NCI-H345 treated with DMSO at 0.1 percent for 48 hours (cell line): ENCODE results near the gene RBM33.

Experiments used
- DNase-seq: peaks from one replicate; lab custom pipeline; 2025; ENCODE audit not compliant: unreplicated experiment; lab: John Stamatoyannopoulos, UW

RBM33 gene

DNA sequence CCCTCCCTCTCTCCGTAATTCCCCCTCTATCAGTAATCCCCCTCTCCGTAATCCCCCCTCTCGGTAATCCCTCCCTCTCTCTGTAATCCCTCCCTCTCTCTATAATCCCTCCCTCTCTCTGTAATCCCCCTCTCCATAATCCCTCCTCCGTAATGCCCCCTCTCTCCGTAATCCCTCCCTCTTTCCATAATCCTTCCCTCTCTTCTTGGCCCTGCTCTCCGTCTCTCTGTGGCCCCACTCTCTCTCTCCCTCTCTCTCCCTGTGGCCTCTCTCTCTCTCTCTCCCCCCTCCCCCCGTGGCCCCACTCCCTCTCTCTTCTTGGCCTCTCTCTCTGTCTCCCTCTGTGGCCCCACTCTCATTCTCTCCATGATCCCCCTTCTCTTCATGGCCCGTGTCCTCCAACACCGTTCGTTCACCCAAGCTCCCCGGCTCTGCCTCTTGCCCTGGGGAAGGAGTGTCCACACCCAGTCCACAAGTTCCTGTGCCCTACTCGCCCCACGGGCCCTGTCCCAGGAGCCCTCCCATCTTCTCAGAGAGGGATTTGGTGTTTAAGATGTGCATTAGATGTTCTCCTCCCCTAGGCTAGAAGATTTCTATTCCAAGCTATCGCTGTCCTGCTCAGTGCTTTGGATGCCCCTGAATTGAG, 148.0 kb downstream of the RBM33 start:
- no peak for DNase-seq

DNA sequence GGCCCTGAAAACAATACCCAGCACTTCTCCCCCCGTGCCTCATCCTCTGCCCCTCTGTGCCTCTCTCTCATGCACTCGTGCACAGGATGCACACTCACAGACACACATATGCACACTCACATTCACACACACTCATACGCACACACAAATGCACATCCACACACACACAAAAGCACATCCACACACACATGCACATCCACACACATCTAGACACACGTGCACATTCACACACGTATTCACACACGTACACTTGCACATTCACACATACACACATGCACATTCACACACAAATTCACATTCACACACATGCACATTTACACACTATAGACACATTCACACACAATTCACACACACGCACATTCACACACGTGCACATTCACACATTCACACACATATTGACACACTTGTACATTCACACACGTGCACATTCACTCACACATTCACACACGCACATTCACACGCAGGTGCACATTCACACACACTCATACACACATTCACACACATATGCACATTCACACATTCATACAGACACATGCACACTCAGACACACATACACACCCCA, 148.6 kb downstream of the RBM33 start:
- DNase-seq = no peak

DNA sequence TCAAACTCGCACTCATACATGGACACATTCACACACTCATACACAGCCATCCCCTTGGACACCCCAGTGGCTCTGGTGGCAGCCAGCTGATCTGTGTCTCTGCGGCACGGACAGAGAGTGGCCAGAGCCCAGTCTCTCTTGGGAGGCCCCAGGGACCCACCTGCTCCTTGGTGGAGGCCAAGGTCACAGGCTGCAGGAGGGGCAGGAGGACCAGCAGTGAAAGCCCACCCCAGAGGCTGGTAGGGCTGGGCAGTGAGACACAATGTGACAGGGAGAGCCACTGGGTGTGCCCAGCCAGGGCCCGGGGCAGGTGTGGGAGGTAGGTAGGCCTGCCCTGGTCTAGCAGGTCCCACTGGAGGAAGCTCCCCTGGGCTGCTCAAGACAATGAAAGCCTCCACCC, 149.3 kb downstream of the RBM33 start:
- DNase-seq = no peak

DNA sequence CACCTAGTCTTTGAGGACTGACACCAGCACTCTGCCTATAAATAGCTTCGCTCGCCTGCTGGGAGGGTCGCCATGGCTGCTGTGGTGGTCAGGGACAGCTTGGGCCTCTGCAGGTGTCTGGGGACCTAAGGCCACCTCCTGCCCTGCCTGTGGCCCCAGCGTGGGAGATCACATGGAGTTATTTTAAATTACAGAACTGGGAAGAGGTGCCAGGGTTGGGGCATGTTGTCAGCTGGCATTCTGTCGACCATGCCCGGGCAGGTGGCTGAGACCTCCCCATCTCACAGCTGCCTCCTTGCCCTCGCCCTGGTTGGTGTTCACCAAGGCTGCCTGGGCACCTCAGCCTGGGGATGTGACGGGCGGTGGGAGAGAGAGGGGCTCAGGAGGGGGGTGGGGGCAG, 149.7 kb downstream of the RBM33 start:
- DNase-seq = no peak

DNA sequence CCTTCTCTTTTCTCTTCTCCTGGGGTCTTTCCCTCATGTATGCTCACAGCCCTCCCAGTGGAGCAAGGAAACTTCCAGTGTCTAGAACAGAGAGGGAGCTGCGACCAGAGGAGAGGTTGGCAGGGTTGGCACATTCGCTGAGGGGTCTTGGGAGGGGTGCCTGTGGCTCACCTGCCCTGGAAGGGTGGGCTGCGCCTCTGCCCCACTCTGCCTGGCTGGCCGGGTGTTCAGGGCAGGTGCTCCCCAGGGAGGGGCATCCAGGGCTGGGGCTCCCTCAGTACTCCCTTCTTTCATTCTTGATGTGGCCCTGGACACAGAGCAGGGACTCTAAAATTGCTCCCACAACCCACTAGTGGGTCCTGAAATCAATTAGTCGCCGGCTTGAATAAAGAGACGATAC, 150.9 kb downstream of the RBM33 start:
- no peak for DNase-seq

DNA sequence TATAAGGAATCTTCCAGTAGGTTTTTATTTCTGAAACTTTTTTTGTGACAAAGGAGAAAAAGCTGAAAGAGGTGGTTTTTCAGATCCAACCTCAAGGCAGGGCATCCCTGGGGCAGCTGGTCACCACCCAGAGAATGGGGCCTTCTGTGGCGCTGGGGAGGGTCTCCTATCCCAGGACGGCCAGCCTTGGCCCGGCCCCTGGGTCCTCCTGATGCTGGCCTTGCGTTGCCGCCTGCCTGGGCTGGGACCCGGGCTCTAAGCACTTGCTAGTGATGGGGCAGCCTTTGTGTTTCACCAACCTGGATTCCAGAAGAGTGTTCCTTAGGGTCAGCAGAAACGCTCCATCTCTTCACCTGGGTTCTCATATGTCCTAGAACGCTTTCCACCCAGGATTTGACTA, 151.5 kb downstream of the RBM33 start:
- no peak for DNase-seq

DNA sequence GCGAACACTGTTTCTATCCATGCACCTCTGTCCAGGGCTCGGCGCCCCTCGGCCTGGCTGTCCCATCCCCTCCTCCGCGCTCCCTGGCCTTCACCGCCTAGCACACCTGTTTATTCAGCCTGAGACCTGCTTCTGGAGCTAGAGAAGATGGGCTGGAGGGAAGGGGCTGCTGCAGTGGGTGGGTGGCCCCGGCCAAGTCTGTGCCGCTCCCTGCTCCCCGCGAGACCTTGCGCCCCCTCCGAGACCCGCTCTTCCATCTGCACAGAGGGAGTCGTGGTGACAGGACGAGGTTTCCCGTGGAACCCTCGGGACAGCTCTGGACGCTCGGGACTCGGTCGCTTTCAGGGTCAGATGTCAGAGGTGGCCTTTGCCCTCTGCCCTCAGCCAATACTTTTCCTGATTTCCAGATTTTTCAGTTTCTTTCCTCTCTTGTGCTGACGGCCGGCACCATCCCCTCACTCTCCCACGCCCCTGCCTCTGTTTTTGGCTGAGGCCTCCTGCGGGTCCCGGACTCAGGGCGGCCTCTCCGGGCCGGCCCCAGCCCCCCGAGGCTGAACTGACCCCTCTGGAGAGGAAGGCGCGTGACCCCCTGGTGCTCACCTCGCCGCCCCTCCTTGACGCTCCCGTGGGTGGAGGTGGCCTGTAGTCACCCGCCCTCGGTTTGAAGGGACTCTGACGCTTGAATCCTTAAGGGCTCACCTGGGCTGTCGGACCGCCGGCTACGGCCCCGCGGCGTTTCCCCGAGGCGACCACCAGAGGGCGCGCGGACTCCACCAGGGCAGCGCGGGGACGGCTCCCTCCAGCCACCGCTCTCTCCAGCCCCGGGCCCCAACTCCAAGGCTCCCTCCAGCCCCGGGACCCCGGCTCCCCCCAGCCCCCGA, 152.2 kb downstream of the RBM33 start:
- peak; percentile 18 for DNase-seq

DNA sequence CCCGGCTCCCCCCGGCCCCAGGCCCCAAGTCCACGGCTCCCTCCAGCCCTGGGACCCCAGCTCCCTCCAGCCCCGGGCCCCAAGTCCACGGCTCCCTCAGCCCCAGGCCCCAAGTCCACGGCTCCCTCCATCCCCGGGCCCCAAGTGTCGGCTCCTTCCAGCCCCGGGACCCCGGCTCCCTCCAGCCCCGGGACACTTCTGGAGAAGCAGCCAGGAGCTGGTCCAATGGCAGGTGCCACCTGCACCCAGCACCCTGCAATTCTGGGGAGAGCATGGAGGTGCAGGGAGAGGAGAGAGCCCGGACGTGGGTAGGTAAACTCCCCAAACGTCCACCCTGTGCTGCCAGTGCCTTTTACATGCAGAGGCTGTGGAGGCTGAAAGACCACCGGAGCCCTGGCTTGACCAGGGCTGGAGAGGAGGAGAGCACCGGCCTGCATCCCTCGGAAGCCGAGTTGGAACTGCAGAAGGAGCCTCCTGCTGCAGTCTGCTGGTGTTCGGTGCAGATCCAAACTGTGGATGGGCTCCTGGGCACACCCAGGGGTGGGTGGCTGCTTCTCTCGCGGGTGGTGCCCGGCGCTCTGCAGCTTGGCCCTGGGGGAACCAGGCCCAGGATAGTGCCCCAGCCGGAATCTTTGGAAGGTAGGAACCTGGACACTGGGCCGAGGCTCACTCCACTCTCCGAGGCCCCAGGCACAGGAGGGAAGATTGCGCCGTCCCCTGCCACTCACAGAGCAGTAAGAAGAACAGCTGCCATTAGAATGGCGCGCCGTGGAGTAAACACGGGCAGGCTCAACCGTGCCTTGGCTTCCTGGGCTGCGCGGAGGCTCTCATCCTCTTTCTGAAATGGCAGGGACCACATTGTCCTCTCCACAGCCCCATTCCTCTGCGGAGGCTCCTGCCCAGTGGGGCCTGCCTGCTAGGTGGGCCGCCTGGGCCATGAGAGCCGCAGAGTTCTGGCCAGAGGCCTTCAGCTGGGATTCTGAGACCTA, 153.1 kb downstream of the RBM33 start:
- no peak for DNase-seq

DNA sequence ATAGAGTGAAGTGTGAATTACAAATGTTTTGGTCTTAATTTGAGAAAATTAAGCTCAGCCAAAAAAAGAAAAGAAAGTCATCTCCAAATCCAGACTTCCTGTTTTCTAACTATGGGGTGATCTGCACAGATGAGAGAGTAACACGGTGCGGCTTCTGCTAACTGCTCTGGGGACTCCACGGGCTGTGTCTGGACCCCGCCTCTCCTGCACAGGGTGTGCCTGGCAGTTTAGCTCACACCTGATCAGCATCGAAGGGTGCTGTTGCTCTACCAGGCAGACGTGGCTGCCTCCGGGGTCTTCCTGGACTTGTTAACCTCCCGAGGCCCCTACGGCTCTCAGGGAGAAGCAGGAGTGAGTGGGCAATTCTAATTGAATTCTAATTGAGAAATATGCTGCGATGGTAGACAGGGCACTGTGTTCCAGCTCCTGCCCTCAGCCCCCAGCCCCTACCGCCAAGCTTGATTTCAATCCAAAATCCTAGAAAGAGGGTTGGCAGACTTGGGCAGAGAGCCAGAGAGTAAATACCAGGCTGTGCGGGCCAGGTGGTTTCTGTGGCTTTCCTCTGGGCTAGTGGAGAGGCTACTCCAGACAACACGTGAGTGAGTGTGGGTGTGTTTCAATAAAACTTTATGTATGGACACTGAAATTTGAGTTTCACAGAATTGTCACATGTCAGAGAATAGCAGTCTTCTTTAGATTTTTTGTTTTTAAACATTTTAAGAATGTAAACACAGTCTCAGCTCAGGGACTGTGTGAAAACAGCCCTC, 154.4 kb downstream of the RBM33 start:
- peak; percentile 55 for DNase-seq

DNA sequence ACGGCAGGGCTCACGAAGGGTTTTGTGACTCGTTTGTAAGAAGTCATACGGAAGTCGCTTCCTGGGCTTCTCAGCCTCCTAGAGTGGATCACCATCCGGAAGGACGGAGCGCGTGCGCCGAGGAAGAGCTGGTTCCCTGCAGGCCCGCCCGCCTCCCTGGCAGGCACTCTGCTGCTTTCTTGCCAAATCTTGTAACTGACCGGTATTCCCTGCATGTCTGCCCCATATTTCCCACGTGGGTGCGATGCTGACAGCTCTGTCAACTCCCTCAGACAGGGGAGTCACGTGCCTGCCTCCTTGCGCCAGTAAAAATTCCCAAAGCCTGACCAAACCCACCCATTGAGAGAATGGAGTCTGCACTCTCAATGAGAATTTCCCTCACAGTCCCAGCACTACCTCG, 155.1 kb downstream of the RBM33 start:
- DNase-seq = no peak

DNA sequence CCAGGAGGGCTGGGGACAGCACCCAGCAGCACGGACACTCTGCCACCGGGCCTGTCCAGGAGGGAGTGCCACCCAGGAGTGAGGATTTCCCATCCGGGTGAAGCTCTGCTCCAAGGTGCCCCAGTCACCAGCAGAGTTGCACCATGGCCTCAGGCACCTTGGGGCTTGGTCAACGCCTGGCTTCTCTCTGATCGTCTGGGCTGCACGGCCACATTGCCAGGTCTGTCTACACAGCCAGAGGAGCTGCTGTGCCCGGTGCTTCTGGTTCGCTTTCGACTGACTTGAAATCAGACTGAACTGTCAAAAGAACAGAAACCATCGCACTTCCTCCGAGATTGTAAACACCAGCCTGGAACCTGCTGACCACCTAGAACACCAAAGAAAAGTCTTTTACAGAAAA, 155.8 kb downstream of the RBM33 start:
- DNase-seq = no peak

DNA sequence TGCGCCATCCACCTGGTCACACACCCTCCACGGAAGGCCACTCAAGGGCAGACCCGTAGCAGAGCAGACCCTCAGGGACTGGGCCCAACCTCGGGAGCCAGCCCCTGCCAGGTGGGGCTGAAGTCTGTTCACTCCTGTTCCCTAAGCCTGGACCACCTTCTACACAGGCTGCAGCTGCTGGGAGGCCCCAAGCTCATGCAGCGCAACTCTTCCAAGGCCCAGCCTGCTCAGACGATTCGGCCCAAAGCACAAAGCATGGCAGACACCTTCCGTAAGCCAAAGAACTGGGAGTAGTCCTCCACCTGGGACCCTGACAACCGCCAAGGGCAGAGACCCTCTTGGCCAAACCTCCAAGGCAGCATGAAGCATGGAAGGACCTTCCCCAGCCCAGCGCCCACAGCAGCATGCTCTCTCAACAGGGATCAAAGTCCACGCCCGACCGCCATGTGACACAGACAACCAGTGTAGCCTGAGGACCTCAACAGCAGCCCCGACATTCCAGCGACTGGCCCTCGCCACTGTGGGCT, 156.3 kb downstream of the RBM33 start:
- DNase-seq = no peak

DNA sequence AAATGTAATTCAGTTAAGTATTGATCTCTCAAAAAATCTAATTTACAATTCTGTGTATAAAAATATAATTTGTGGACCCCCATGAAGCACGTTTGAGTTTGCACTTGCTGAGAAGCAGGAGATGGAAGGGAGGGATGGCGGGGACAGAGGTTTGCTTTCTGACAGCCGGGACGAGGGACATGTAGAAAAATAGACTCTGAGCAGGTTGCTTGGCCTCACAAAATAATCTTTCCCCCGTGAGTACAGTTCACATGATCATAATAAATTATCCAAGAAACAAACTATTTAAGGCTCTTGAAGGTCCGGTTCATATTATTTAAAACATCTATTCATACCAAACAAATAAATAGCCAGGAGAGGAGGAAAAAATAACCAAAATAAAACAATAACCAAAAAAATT, 157.8 kb downstream of the RBM33 start:
- no peak for DNase-seq

DNA sequence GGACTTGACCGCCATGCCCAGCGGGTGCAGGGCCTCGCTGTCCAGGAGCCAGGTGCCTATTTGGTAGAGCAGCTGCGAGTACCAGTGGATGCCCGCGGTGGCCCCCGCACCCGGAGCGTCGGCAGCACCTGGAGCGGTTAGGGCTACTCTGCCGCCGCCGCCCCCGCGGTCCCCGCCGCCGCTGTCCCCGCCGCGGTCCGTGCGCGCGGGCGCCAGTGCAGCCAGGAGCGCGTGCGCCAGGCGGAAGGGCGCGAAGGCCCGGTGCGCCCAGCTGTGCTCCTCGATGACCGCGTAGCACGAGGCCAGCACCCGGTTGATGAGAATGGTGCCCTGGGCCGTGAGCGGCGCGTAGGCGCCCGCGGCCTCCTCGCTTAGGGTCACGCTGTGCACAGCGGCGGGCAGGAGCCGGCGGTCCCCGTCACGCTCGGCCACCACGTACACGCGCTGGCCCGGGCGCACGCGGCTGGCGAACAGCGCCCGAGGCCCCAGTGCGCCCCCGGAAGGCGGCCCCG, 158.5 kb downstream of the RBM33 start:
- no peak for DNase-seq

DNA sequence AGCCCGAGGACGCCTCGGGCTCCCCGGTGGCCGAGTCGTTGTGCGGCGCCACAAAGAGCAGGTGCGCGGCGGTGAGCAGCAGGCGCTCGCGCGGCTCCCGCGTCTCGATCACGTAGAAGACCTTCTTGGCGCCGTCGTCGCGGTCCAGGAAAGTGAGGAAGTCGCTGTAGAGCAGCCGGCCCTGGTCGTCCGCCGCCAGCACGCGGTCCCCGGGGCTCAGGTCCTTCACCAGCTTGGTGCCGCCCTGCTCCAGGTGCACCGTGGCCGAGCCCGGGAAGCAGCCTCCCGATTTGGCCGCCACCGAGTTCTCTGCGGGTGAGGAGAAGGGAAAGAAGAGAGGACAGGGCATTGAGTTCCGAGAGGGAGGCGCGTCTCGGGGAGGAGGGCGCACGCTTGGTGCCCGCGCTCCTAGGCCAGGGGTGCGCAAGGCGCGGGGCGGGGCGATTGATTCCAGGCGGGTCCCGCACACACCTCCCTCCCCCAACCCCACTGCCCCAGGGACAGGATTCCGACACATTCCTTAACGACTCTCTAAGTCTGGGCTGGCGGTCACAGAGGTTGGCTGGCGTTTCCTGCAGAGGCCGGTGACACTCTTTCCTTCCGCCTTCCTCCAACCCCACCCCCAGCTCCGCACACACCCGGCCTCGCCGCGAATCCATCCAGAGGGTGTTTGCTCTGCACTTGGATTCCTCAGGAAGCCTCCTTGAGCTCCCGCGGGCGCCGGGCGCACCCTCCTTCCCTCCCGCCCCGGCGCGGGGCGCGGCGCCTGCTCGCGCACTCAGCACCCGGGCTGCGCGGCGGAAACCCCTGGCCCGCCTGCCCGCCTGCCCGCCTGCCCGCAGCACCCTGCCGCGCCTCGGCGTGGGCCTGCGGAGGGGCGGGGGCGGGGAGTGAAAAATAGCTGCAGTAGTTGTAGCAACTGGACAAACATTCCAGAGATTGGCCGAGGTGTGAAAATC, 159.2 kb downstream of the RBM33 start:
- DNase-seq = no peak

DNA sequence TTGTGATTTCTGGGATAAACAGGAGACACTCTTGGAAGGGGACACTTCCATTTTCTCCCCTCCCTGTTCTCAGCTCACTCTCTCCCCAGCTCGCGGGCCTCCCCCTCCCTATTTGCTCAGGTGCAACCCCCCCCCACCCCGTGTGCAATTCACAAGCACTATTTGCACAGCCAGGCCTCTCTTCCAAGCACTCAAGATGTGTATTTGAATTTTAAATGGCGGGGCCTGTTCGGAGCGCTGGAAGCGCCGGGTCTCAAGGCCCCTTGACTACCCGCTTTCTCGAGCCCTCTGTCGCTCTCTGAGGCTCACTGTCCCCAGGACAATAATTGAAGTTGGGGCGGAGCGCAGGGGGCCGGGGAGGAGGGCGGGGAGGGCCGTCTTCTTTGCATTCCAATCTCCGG, 160.0 kb downstream of the RBM33 start:
- no peak for DNase-seq

DNA sequence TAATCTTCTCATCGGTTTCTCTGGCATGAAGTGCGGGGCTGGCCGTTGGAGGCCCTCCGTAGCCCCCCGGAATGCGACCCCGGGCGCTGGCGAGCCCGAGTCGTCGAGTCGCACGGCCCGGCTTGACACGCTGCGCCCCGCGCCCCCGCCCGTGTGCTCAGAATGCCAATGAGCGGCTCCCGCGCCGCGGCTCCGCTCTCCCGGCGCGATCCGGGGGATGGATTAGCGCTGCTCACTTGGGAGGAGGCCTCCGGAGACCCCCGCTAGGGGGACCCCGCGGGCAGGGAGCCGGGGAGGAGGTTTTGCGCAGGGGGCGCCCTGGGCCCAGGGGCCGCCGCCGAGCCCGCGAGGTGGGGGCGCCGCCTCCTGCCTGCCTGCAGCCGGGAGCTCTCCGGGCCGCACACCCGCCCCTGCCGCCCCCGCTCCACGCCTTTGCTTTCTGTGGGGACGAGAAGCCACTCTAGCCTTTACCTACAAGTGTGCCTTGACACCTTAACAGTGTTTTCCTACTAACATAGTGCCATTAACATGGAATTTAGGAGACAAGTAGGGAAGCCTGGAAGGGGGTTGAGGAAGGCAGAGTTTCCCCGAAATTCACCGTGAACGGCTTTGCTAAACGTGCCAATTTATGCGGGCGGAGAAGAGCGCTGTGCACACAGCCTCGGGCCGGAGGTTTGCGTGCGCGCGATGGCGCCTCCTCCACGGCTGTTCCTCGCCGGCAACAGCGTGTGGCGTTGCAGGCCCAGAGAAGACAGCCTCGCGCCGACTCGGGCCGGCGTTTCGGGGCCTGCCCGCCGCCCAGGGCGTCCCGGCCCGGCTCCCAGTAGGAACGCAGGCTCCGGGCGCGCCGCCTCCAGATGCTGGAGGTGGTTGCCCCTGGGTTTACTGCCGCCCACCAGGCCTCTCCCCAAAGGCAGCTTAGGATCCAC, 160.7 kb downstream of the RBM33 start:
- peak; percentile 58 for DNase-seq

DNA sequence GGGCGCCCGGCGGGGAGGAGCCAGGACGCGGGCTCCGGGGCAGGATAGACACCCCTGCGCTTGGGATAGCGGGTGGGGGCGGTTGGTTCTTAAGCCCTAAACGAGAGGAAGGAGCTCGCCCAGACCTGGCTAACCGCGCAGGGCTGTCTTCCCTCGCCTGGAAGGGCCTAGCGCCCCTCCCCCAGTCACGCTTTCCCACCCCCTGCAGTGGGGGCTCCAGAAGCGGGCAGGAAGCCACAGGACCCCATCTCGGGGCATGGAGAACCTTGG, 161.3 kb downstream of the RBM33 start:
- no peak for DNase-seq
